NCI-H2107 treated with DMSO at 0.1 percent for 48 hours (cell line): Measurements from ENCODE around the gene ULK2.

ENCODE experiments used
- DNase-seq: peaks from one replicate; lab custom pipeline; 2025; ENCODE audit not compliant: unreplicated experiment; lab: John Stamatoyannopoulos, UW

Gene ULK2

DNA sequence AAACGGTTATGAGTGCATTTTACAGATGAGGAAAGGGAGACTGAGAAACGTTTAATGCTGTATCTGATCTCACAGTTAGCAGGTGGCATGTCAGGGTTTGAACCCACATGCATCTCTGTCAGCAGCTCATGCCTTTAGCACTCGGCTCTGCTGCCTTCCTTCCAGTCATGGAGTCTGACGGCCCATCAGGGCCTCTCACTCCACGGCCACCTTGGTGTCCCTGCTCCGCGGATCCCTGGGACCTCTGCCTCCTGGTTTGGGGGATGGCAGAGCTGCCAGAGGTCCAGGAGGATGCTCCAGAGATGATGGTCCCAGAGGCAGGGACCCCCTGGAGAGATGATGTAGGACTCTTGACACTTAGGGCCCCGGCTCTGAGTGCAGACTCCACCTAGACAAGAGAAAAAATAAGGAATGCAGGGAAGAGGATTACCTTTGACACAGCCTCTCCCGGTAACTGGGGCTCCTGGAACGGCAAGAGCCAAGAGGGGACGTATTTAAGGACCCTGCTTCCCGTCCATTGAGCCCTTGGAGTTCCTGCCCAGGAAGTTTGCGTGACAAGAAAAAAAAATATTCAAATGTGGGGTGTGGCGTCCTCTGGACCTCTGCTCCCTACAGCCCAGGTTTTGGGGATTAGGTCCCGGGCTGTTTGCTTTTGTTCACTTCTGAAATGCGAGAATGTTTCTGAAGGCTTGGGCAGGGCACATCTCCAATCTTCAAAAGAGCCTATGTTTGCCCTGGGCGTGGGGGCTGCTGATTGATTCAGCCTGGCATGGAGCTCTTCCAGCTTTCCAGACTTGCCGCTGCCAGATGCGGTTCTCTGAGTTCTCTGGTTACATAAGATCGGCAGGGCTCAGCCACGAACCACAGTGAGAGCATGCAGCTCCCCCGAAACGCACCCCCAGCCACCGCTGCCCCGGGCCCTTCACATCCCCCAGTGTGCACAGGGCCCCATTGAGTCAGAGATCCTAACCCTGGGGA is 119.6 kb downstream of the ULK2 start, which contains the start of gene ALDH3A1:
ALDH3A1 (minus strand) TSS at position 470 of the 978 bp plus-strand sequence. CDS start 3,169 bp downstream, outside the sequence.
- no peak for DNase-seq

DNA sequence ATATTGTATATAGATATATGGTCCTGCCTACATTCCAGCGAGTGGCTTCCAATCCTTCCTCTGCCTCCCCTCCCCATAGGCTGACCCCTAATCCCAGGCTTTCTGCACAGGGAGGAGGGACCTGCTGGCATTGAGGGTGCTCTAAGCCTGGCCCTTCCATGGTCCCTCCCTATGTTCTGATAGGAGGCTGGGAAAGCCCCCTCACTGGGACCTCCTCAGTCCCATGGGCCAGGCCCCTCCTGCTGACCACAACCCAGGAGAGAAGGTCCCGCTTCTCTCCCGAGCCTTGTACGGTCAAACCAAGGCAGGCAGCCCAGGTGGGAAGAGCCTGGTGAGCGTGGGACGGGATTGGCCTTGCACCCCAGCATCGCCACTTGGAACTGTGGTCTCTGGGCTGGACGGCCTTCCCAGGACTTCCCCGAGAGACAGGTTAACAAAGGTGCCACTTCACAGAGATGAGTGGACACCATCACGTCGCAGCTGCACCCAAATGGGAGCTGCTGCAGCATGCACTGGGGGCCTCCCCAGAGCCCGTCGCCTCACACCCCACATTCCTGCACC is 120.5 kb downstream of the ULK2 start:
- no peak for DNase-seq

DNA sequence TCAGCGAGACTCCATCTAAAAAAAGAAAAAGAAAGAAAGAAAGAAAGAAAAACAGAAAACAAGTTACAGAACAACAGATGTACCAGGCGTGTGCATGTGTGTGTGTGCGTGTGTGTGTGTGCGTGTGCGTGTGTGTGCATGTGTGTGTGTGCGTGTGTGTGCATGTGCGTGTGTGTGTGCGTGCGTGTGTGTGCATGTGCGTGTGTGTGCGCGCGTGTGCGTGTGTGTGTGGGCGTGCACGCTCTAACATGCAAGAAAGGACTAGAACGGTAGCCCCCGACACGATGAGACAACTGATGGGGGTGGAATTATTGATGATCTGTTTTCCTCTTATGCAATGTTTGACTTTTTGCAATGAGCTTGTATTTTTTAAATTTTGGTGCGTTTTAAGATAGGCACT is 121.2 kb downstream of the ULK2 start:
- DNase-seq = no peak

DNA sequence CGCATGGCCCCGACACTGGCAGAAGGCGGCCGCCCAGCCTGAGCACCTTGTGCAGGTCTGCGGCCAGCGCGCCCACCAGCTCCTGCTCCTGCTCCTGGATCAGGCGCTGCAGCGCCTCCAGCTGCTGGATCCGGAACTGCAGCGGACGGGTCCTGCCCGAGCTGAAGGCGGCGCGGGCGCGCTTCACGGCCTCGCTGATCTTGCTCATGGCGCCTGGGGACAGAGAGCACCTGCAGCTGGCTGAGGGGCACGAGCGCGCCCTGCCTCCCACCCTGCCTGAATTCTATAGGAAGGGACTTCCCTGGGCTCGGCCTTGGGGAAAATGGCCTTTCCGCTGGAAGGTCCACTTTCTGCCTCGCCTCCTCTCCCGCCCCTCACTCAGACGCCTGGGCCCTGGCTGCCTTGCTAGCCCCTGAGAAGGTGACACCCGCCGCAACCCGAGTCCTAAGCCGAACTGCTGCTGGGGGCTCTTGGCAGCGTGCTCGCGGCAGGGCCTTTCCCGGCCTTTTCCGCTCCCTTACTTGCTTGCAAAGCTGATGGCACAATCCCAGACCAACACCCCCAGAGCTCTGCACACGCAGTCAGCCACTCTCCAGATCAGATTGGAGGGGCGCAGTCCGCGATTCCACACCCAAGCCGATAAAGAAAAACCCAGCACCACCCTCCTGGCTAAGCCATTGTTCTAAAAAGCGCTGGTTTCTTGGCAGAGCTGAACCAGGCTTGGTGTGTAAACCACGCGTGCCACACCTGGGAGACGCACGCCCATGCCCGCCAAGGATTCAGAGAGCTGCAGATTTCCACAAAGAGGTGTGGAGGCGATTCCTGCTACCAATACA is 122.6 kb downstream of the ULK2 start:
- DNase-seq = no peak

DNA sequence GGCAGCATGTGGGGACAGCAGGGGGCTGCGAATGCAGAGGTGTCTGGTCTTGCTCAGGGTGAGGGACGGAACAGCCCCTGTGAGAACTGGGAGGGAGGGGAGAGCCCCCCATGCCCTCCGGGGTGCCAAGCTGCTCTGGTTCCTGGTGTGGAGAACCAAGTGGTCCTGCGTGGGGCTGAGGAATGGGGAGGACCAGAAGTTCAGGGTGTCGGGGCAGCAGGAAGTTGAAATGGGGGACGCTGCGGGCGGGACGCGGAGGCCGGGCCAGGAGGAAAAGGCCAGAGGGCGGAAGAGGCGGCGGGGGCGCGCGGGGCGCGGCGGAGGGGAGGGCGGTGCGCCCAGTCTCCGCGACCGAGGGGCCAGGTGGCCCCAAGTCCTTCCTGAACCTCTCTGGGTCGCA is 123.2 kb downstream of the ULK2 start:
- DNase-seq = no peak

DNA sequence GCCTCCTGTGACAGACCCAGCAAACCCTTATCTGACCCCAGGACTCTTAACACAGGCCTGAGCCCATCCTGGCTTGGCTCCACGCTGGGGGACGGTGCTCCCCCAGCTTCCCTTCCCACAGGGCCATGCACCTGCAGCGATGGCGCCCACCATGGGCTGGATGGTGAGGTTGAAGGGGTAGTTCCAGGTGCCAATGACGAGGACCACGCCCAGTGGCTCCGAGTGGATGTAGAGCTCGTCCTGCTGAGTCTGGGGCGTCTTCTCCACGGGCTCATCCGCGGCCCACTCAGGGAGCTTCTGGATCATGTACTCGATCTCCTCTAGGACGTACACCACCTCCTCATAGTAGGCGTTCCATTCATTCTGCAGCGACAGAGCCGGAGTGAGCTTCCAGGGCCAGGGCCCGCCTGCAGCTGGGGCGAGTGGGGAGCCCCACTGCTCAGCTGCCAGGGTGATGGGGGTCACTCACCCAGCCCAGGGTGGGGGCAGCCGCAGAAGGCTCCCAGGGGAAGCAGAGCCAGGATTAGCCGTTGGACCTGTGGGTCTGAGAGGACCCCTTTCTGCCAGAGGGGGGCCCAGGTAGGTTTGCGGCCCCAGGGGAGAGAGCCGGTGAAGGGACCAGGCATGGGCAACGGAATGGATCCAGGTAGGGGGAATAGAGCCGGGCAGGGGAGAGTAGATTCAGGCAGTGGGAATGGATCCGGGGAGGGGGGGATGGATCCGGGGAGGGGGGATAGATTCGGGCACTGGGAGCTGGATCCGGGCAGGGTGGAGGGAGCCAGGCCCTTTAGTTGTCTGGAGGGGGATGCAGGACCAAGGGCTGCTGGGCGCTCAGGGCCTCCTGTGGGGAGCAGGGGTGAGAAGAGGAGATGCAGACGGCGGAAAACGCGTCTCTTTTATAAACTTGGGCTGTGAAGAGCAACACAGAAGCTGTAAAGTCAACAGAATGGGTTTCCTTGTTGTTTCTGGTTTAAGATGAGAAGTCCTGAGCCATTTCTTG is 124.3 kb downstream of the ULK2 start:
- no peak for DNase-seq

DNA sequence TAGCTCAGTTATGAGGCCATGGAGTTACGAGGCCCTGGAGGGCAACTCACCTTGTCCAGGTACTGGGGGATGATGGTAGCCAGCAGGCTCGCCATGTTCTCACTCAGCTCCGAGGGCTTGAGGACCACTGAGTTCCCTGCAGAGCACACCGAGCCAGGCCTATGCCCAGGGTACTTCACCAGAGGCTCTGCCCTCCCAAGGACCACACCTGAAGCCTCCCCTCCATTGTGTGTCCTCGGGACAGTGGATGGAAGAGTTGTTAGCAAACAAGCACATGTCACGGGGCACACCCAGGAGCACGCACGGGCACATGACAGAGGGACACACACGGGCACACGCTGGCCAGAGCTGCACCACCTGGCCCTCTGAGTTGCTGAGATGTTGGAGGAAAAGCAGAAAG is 125.2 kb downstream of the ULK2 start:
- DNase-seq = no peak

DNA sequence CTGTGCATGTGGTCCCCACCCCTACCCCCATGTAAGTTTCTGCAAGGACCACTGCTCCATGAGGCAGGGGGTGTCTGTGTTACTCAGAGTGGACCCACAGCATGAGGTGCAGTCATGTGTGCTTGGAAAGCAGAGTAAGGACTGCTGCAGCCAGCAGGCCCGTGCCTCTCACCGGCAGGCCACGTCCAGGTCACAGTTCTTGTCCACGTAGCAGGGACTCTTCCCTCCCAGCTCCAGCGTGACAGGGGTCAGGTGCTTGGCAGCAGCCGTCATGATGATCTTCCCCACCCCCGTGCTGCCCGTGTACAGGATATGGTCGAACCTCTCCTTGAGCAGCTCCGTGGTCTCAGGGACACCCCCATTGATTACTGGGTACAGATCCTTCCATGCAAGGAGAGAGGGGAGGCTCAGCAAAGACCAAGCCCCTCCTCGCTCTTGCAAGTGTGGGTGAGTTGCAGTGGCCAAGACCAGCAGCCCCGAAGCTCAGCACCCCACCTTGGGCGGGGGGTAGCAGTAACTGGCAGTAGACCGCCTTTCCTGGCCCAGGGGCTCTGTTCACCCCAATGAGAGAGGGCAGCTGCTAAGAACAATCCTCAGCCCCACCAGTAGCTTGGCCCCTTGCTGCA is 125.8 kb downstream of the ULK2 start:
- no peak for DNase-seq

DNA sequence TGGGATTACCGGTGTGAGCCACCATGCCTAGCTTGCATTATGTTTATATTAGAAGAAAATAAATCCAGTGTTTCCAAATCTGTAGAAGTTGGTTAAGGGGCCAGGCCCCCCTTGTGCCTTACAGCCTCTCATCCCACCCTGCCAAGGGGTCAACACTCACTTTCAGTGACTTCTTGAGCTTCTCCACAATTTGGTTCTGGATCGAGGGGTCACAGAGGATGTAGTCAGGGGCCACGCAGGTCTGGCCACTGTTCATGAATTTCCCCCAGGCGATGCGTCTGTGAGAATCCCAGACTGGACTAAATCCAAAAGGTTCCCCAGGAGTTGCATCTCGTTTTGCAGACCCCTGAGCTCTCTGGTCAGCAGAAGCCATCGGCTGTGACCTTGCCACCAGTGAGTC is 126.8 kb downstream of the ULK2 start:
- no peak for DNase-seq

DNA sequence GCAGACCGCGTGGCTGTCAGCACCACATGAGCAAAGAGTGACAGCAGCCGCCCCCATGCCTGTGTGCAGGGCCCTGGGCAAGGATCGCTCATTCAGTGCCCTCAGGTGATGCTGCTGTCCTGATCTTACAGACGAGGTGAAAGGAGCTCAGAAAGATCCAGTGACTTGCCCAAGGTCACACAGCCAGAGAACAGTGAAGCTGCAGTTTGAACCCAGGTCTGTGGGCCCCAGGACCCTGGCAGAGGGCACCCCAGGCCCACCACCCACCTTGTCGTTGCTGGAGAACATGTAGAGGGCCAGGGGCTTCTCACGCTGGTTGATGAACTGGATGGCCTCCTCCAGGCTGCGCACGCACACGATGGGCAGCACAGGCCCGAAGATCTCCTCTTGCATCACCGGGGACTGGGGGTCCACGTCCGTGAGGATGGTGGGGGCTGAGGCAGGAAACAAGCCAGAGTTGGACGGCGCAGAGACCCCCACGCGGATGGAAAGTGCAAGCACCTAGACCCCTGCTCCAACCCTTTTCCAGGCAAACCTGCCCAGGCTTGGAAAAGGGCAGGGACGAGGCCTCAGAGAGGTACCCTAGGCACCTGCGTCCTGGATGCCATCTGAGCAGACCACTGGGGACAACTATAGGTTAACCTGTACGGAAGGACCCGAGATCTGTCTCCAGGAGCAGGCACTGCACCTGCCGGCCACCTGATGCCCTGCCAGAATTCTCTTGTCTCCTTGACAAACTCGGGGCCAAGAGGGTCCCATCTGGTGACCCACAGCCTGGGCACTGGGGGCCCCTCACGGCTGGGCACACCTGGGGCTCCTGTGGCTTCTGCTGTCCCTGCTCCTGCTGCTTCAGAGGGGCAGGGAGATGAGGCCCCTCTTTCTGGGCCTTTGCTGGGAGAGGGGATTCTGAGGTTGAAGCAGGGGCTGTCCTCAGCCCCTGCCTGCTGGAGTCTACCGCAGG is 128.2 kb downstream of the ULK2 start:
- DNase-seq = no peak

DNA sequence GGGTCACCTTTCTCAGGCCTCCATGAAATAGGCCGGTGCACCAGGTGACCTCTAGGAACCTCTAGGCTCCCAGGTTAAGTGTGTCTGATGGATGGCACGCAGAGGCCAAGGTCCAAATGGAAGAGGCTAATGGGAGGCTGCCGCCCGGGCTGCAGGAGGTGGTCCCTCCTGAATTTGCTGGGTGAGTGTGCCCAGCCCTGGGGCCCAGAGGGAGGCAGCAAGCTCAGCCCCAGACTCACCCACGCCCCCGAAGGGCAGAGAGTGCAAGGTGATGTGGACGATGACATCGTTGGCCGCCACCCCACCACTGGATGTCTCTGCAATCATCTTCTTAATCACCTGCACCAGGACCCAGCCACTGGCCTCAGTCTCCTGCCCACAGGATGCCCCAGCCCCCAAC is 129.0 kb downstream of the ULK2 start:
- DNase-seq = no peak

DNA sequence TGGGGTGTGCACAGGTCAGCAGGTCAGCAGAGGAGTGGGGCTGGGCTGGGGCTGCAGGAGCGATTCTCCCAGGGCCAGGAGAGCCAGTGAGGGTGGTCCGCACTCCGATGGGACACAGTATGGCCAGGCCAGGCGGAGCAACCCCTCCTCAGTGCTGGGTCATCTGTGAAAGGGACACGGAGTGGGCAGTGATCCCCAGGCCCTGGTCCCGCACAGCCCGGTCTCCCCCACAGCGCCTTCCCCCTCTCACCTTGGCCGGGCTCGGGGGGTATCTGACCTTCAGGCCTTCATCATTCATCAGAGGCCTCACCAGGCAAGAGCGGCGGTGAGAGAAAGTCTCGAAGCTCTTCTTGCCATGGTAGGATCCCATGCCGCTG is 129.7 kb downstream of the ULK2 start:
- no peak for DNase-seq

DNA sequence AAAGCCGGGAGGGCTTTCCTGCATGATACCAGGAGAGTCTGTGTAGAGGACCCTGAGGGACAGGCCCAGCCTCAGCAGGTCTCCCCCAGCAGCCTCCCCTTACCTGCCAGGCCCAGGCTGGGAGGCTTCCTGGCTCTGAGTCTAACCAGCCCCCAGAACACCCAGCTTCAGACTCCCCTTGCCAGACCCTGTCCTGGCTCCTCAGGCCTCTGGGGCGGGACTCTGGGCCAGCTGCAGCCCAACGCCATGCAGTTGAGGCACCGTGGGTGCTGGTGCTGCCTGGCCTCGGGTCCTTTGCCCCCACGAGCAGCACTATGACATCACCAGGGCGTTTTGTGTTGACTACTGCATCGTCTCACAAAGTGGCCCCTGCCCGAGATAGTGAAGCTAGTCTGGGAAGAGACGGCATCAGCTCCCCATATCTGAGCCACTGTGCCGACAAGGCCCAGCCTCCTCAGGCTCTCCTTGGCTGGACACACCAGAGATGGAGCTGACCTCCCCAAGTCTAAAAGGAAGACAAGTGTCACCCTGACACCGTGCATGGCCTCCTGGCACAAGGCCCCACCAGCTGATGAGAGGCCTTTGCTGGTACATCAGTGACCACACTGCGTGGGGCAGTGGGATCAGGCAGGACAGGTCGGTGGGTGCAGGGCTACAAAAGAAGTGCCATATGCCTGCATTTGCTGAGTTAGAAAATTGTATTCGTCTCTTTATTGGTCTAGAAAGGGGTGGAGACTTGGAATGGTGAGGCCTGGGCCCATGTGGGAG is 130.2 kb downstream of the ULK2 start:
- DNase-seq = no peak

DNA sequence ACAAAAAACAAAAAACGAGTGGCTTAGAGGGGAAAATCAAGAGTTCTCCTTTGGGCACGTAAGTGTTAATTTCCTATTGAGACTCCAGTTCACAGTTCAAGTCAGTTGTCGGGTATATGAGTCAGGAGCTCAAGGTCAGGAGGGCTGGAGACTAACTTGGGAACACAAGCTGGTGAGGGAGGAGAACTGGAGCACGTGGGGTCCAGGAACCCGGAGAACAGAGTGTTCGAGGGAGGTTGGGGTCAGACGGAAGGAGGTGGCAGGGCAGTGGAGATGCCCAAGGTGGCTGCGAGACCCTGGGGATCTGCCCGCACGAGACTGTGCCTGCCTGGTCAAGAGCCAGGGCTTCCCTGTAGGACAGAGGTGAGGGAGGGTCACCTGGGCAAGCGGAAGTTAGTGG is 131.7 kb downstream of the ULK2 start:
- DNase-seq = no peak

DNA sequence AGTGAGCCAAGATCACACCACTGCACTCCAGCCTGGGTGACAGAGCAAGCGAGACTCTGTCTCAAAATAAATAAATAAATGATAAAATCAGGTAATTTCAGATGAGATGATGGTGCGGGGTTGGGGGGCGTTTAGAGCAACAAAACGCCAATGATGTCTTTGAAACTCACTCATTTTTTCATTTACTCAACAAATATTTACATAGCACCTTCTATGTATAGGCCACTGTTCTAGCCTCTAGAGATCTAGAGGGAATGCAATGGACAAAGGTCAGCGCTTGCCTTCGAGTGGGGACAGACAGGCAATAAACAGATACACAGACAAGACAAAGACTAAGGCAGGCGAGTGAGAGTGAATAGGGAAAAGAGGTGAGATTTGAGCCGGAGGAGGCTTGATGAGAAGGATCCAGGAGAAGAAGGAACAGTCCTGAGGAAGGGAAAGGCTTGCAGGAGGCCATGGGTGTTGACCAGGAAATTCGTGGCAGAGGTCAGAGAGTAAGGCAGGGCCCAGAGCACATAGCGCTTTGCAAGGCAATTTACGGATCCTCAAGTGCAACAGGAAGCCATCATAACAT is 133.7 kb downstream of the ULK2 start:
- DNase-seq = no peak

DNA sequence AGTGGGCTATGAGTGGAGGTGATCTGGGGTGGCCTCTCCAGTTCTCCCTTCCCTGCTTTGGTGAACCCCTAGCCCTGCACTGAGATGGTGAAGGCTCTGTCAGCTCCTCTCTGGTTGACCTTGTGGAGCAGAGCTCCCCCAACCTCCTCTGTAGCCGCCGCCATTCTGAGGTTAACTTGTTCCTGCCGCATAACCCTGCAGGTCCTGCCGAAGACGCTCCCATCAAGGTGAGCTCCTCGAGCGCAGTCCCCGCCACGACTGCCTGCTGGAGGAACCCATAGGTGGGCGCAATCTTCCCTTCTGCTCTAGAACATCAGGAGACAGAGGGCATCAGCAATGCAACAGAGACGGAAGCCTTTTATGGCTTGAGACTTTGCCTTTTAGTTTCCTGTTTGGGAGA is 136.1 kb downstream of the ULK2 start:
- no peak for DNase-seq

DNA sequence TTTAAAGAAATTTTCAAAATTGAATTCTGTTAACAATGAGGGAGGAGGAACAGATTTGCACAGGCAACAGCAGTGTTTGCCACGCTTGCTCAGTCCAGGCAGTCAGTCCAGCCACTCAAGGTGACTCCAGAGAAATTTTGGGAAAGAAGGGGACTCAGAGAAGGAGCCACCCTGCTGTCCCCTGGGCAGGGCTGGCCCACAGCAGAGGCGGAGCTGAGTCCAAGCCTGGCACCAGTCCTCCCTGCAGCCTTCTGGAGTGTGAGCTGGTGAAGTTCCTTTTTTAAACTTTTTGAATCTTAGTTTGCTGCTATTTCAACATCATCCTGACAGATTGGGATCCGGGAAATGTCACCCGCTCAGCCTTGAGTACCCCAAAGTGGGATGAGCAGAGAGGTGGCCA is 136.9 kb downstream of the ULK2 start:
- DNase-seq = no peak

DNA sequence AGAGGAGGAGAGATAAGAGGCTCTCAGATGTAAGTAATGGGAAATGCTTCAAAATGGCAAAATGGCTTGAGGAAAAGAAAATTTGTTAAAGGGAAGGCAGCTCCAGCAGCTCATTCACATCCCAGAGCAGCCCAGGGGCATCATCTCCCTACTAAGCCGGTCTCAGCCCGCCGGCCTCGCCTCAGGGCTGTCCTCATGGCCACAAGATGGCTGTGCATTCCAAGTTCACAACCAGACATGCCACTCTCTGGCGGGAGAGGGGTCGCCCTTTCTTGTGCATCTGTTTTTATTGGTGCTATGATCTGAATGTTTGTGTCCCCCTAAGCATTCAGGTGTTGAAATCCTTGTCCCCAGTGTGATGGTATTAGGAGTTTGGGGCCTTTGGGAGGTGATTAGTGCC is 137.8 kb downstream of the ULK2 start:
- DNase-seq = no peak
